Measurements from ENCODE around the gene ME3.
"Not testable (repeated sequence)": the region's sequence is repeated elsewhere in the genome, so short reads cannot be mapped to it uniquely, and the experiment has no call there.

Gene ME3

GRCh38 chr11:86453290-86454030 lies 219.0 kb downstream of the ME3 start:
- DNase-seq: no peak

- DNase-seq: no peak
These were observed 222.3 kb downstream of the ME3 start for GRCh38 chr11:86449993-86450629.

- DNase-seq: no peak
These were observed 224.5 kb downstream of the ME3 start for GRCh38 chr11:86447763-86448480.

GRCh38 chr11:86446924-86447285 lies 225.5 kb downstream of the ME3 start:
- DNase-seq: no peak

GRCh38 chr11:86446163-86446923 lies 226.1 kb downstream of the ME3 start:
- DNase-seq: no peak

- no peak for DNase-seq
These were observed 227.4 kb downstream of the ME3 start for GRCh38 chr11:86444981-86445380.

GRCh38 chr11:86443415-86443814 lies 229.0 kb downstream of the ME3 start:
- DNase-seq: no peak

GRCh38 chr11:86442827-86443226 lies 229.6 kb downstream of the ME3 start:
- no peak for DNase-seq

GRCh38 chr11:86442420-86442819 lies 230.0 kb downstream of the ME3 start:
- no peak for DNase-seq

- DNase-seq: no peak
These were observed 231.6 kb downstream of the ME3 start for GRCh38 chr11:86440843-86441242.

- DNase-seq: no peak
These were observed 232.1 kb downstream of the ME3 start for GRCh38 chr11:86440305-86440716.

- no peak for DNase-seq
These were observed 233.7 kb downstream of the ME3 start for GRCh38 chr11:86438685-86439084.

- DNase-seq: no peak
These were observed 236.7 kb downstream of the ME3 start for GRCh38 chr11:86435711-86436110.

GRCh38 chr11:86433361-86434095 lies 238.9 kb downstream of the ME3 start:
- not testable (repeated sequence) for DNase-seq

- DNase-seq: no peak
These were observed 241.2 kb downstream of the ME3 start for GRCh38 chr11:86431258-86431657.

GRCh38 chr11:86427441-86427840 lies 245.0 kb downstream of the ME3 start:
- no peak for DNase-seq

GRCh38 chr11:86423488-86423887 lies 248.9 kb downstream of the ME3 start:
- DNase-seq: not testable (repeated sequence)

- no peak for DNase-seq
These were observed 250.0 kb downstream of the ME3 start for GRCh38 chr11:86422371-86422770.

- DNase-seq: no peak
These were observed 250.5 kb downstream of the ME3 start for GRCh38 chr11:86421946-86422345.

- DNase-seq: no peak
These were observed 253.5 kb downstream of the ME3 start for GRCh38 chr11:86418917-86419316.

- DNase-seq: no peak
These were observed 253.9 kb downstream of the ME3 start for GRCh38 chr11:86418513-86418912.

- DNase-seq: no peak
These were observed 254.3 kb downstream of the ME3 start for GRCh38 chr11:86418106-86418505.

GRCh38 chr11:86416951-86417350 lies 255.5 kb downstream of the ME3 start:
- DNase-seq: not testable (repeated sequence)
